Left cardiac atrium (tissue), 4 donors: ENCODE data around the gene TAF12. TPM values are rescaled to one million over a fixed set of nuclear protein-coding genes. Genes with fewer than 3 reads are reported as not detected.
"Not testable (repeated sequence)": the region's sequence is repeated elsewhere in the genome, so short reads cannot be mapped to it uniquely, and the experiment has no call there.

Experiments
- ATAC-seq, 2 donors: fragments of 200-7000 bp; cut with Tn5 transposase; one replicate each; pipeline ENCODE4 v1.9.1; 2020; ENCODE audit warnings: mild to moderate bottlenecking in 2 of 2, moderate library complexity in 2 of 2
- DNase-seq: peaks from one replicate; pipeline ENCODE4 v3.0.0-alpha.2; 2020
- intact Hi-C, 2 donors: fragments of 100-400 bp; cut with DNase I; formaldehyde crosslinking; loops; one replicate each; pipeline versions ENCODE4 v1.14.1 to v1.15.1; 2022 to 2023
- long read RNA-seq: library from polyadenylated mRNA; unstranded; transcript quantifications from one replicate; pipeline ENCODE4 v2.0.0, GENCODE V29; 2021
- total RNA-seq, 2 donors: library from RNA; stranded (reverse); fragmentation: NEBNext Ultra II Directional; extraction: Animal tissue kit (Norgen Biotek cat#: 25700); gene quantifications; one replicate each; pipeline ENCODE4 v1.2.1, GENCODE V29; 2021
- donor health status: DM: no; HTN: yes; CAD: no.
- donor health status: DM: no; HTN: yes; CAD: no; lungs with severe emphysema.
- donor health status: DM: yes; HTN: yes; CAD: no.
- donor health status: Dilated cardiomyopathy.

TAF12 gene, protein sequence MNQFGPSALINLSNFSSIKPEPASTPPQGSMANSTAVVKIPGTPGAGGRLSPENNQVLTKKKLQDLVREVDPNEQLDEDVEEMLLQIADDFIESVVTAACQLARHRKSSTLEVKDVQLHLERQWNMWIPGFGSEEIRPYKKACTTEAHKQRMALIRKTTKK
- 10 to 100 TPM; 15.6 to 19.1 TPM for total RNA-seq
- long read RNA-seq, transcript TAF12-202 (6 exons, 1,334 nt) = major isoform, 12 of 15 reads
- long read RNA-seq, partial matches to known transcripts = 0 of 15 reads
- long read RNA-seq, other reads (novel, unspliced or antisense) = 2 of 15 reads

- intact Hi-C loops = loop anchor here in 1 of 2 donors (2.0 kb wide), 1 partner anchor 94 kb away; the partner anchor contains the start of gene YTHDF2
- DNase-seq = peak; percentile 92
- peak; percentile 95 to 96 for ATAC-seq
These were observed at the start of gene TAF12 for GRCh38 chr1:28642847-28643635. TAF12 (minus strand) TSS chr1:28643067; CDS start chr1:28622081, 20,986 bp downstream.

- ATAC-seq, DNase-seq, intact Hi-C loops: not testable (repeated sequence)
These were observed 48.8 kb upstream of the TAF12 start for GRCh38 chr1:28691627-28692026.

GRCh38 chr1:28684937-28685336 is 42.1 kb upstream of the TAF12 start:
- intact Hi-C loops = no loop called here

DNA sequence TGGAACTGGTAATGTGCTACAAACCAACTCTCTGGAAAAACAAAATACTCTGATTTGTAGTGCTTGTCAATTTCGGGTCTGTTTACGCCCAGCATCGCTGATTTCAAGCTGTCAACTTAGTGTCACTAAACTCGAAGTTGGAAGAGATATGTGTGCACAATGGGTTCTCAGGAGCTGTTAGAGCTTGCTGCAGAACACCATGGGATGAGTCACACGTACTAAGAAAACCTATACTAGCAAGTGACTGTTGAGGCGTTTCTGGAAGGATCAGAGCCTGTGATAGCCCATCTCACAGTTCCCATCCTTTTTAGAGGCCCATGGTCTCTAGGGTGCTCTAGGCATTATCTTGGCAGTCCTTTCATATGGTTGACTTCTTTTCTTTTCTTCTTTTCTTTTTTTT is 40.0 kb upstream of the TAF12 start:
- ATAC-seq (no peak), DNase-seq (no peak)
- intact Hi-C loops = no loop called here

More at GRCh38 chr1:28684937-28685336, 42.1 kb upstream of the TAF12 start:
- ATAC-seq = no peak
- DNase-seq = no peak

- ATAC-seq = no peak
- no peak for DNase-seq
- intact Hi-C loops = no loop called here
These were observed 37.3 kb upstream of the TAF12 start for GRCh38 chr1:28680151-28680550.

DNA sequence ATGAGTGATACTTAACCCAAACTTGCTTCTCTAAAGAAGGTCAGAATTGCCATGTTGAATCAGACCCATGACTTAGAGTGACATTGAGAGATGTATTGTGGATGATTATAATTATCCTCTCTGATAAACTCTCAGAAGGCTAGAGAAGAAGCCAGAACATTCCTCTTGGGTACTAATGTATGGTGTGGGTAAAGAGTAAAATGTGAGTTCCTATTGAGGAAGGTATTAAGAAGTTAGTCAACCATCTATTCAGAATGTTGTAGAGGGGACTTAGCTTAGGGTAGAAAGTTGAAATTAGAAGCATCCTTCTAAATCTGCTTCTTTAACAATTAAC is 33.0 kb upstream of the TAF12 start:
- ATAC-seq (no peak), DNase-seq (no peak)
- intact Hi-C loops = no loop called here

DNA sequence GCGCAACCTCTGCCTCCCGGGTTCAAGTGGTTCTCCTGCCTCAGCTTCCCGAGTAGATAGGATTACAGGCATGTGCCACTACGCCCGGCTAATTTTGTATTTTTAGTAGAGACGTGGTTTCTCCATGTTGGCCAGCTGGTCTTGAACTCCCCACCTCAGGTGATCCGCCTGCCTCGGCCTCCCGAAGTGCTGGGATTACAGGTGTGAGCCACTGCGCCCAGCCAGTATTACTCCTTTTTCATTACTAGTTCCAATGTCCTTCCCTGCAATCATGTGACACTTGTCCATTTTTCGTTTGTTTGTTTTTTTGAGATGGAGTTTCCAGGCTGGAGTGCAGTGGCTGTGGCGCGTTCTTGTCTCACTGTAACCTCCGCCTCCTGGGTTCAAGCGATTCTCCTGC is 30.1 kb upstream of the TAF12 start:
- ATAC-seq, intact Hi-C loops, DNase-seq: not testable (repeated sequence)

- no peak for ATAC-seq
- no peak for DNase-seq
- intact Hi-C loops = no loop called here
These were observed 28.4 kb upstream of the TAF12 start for GRCh38 chr1:28671254-28671780.

- peak; percentile 78 to 90 for ATAC-seq
- intact Hi-C loops = loop anchor here in 1 of 2 donors (2.0 to 5.0 kb wide), 2 partner anchors 20 to 508 kb away; partner anchors contain the start of gene RNU11
These were observed 26.3 kb upstream of the TAF12 start for GRCh38 chr1:28668956-28669723.

GRCh38 chr1:28668191-28668955 is 25.5 kb upstream of the TAF12 start, which contains the start of gene GMEB1:
GMEB1 (plus strand) TSS chr1:28668784; CDS start chr1:28683613, 14,829 bp downstream.
- intact Hi-C loops = loop anchor here in 1 of 2 donors (2.0 to 5.0 kb wide), 2 partner anchors 20 to 509 kb away; partner anchors contain the start of gene RNU11
- DNase-seq (peak; percentile 90), ATAC-seq (peak; percentile 88 to 92)

More at GRCh38 chr1:28668956-28669723, 26.3 kb upstream of the TAF12 start:
- peak; percentile 70 for DNase-seq

DNA sequence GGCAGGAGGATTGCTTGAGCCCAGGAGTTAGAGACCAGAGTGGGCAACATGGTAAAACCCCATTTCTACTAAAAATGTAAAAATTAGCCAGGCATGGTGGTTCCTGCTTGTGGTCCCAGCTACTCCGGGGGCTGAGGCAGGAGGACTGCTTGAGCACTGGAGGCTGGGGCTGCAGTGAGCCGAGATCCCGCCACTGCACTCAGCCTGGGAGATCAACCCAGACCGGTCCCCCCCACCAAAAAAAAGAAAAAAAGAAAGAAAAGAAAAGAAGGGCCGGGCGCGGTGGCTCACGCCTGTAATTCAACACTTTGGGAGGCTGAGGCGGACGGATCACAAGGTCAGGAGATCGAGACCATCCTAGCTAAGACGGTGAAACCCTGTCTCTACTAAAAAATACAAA is 23.9 kb upstream of the TAF12 start:
- ATAC-seq = no peak
- intact Hi-C loops = loop anchor here in 1 of 2 donors (5.0 kb wide), 1 partner anchor 510 kb away; no protein-coding TSS in a partner anchor
- no peak for DNase-seq

- intact Hi-C loops = no loop called here
- ATAC-seq (no peak), DNase-seq (no peak)
These were observed 21.1 kb upstream of the TAF12 start for GRCh38 chr1:28663871-28664470.

DNA sequence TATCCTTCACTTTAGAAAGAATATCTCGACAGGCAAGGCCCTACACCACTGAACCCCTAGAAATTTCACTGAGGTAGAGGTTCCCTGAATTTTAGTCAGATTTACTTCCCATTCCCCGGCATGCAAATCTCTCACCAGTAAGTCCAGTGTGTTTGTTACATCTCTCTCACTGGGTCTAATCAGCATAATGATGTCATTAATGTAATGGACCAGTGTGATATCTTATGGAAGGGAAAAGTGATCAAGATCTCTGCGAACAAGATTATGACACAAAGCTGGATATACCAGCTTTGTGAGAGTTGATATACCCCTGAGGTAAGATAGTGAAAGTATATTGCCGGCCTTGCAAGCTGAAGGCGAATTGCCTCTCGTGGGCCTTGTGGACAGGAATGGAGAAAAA is 13.5 kb upstream of the TAF12 start:
- no peak for DNase-seq
- ATAC-seq = no peak
- intact Hi-C loops = no loop called here

GRCh38 chr1:28655448-28656311 is 12.8 kb upstream of the TAF12 start:
- ATAC-seq, DNase-seq, intact Hi-C loops: not testable (repeated sequence)

- intact Hi-C loops, ATAC-seq, DNase-seq: not testable (repeated sequence)
These were observed 11.0 kb upstream of the TAF12 start for GRCh38 chr1:28653870-28654269.

DNA sequence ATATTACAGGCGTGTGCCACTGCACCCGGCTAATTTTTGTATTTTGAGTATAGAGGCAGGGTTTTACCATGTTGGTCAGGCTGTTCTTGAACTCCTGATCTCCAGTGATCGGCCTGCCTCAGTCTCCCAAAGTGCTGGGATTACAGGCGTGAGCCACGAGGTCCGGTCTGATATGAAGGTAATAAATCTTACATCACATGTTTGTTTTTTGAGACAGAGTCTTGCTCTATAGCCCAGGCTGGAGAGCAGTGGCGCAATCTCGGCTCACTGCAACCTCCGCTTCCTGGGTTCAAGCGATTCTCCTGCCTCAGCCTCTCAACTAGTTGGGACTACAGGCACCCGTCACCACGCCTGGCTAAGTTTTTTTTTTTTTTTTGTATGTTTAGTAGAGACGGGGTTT is 10.2 kb upstream of the TAF12 start:
- intact Hi-C loops, DNase-seq, ATAC-seq: not testable (repeated sequence)
